DOHH2 (cell line): ENCODE measurements around the gene PPT2.

Experiments used
- EZH2phosphoT487 ChIP-seq: fragments of 200-600 bp; sonication (generic); IDR thresholded peaks from 2 replicates; pipeline ENCODE4 v1.6.1; 2017; ENCODE audit warnings: borderline replicate concordance, mild to moderate bottlenecking, antibody characterized with exemption, low read length, moderate library complexity, mixed read lengths
- TF ChIP-seq, protein P1 (sequence below): fragments of 200-600 bp; sonication (generic); IDR thresholded peaks from one replicate; pipeline ENCODE4 v1.5.1; 2014; ENCODE audit warnings: antibody characterized with exemption, mild to moderate bottlenecking, low read depth, low read length; ENCODE audit not compliant: poor library complexity, severe bottlenecking

DNA sequence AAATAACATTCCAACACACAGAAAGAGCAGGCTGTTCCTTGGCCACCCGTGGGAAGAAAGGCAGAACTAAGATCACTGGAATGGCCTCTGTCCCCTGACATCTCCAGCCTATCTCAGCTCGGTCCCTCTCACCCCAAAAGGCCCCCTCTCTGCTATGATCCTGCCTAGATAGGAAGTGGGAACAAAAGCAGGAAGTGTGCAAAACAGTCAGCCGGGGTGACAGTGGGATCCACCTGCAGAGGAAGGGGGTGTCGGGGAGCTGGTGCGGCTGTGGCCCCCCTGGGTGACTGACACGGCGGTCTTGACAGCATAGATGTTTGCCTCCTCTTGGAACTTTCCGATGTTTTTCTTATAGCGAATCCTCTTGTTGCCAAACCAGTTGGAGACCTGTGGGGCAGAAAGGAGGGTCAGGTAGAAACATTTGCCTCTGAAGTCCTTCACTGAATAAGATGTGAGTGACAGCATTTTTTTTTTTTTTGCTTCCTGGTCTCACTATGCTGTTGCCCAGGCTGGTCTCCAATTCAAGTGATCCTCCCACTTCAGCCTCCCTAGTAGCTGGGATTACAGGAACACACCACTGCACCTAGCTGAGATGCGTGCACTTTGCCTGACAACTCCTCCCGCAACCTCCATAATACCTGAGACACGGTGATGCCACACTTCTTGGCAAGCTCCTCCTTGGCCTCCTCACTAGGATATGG, 33.2 kb downstream of the PPT2 start:
- TF ChIP-seq, protein P1, sequence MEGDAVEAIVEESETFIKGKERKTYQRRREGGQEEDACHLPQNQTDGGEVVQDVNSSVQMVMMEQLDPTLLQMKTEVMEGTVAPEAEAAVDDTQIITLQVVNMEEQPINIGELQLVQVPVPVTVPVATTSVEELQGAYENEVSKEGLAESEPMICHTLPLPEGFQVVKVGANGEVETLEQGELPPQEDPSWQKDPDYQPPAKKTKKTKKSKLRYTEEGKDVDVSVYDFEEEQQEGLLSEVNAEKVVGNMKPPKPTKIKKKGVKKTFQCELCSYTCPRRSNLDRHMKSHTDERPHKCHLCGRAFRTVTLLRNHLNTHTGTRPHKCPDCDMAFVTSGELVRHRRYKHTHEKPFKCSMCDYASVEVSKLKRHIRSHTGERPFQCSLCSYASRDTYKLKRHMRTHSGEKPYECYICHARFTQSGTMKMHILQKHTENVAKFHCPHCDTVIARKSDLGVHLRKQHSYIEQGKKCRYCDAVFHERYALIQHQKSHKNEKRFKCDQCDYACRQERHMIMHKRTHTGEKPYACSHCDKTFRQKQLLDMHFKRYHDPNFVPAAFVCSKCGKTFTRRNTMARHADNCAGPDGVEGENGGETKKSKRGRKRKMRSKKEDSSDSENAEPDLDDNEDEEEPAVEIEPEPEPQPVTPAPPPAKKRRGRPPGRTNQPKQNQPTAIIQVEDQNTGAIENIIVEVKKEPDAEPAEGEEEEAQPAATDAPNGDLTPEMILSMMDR = no peak
- TF ChIP-seq EZH2phosphoT487 = no peak
